ENCODE results near the gene WDR83. TPM values are rescaled to one million over a fixed set of nuclear protein-coding genes. Genes with fewer than 3 reads are reported as not detected.

The WDR83 gene
- total and polyA plus RNA-seq, 2 of the 8 experiments (the other 6 are each of a cell fraction or from before 2014, with no cell fraction given): 12.6 to 15.3 TPM

DNA sequence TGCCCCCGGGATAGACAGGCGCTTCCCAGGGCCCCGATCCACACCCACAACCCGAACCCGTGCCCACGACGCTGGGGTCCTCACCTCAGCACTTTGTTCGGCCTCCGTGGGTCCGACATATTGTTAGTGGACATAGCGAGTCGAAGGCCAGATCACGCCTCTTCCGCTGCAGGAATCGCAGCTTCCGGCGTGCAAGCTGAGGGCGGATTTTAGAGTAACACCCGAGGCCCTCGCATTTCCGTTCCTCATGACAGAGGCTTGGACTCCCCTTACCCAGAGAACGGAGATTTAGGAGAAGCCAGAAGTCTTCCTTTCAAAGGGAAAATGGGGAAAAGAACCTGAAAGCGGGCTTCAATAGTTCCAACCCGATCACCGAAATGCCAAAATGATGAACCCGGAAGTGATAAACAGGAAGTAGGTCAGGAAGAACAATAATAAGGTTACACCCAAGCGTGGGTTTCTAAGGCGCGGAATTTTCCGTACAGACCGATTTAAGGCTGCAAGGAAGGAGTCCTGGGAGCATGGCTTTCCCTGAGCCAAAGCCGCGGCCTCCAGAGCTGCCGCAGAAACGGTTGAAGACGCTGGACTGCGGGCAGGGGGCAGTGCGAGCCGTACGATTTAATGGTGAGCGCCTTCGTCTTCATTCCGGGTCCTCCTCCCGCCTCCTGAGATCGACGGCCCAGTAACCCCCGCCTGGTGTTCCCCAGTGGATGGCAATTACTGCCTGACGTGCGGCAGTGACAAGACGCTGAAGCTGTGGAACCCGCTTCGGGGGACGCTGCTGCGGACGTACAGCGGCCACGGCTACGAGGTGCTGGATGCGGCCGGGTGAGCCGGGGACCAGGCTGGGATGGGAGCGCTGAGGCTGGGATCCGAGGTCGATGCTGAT lies 2.9 kb downstream of the WDR83 start (continued):
- TF ChIP-seq CHD2 (IDR thresholded peaks at IDR 0.05; ENCODE audit: low read length) (0 out of 2 replicates have a peak, but pooled peaks have one; percentile 46), SP4 (IDR thresholded peaks at IDR 0.05; ENCODE audit: low read length) (peak; percentile 94), ATF3 (IDR thresholded peaks at IDR 0.05; ENCODE audit: insufficient read depth, low read depth, low read length) (no peak), POLR2A (IDR thresholded peaks at IDR 0.05; ENCODE audit: control extremely low read depth in 1 of 2, low read depth in 2 of 2, low read length in 2 of 2) (peak in 1 of 2 experiments; percentile 54; a peak in 2 of 3 replicates), CBX8 (IDR thresholded peaks at IDR 0.05; ENCODE audit: borderline replicate concordance, low read depth, low read length) (no peak), SIRT6 (IDR thresholded peaks at IDR 0.05; ENCODE audit: low read length) (no peak), HDAC2 (IDR thresholded peaks at IDR 0.05; ENCODE audit: borderline replicate concordance in 1 of 2, low read depth in 2 of 2, low read length in 2 of 2) (peak in 1 of 2 experiments; percentile 83; a peak in 2 of 4 replicates), TEAD4 (IDR thresholded peaks at IDR 0.05; ENCODE audit: low read depth, low read length) (0 out of 2 replicates have a peak, but pooled peaks have one; percentile 15), GABPA (IDR thresholded peaks at IDR 0.05; ENCODE audit: borderline replicate concordance, insufficient read depth, low read length) (peak; percentile 98), YY1 (IDR thresholded peaks at IDR 0.05; ENCODE audit: low read depth, low read length) (peak; percentile 60; the same call in 1 of the 2 replicates), ASH2L (IDR thresholded peaks at IDR 0.05; ENCODE audit: low read length) (peak; percentile 91), TAF7 (optimal IDR thresholded peaks at IDR 0.05; ENCODE audit: borderline replicate concordance, low read depth, low read length) (peak; percentile 35), KDM4A (IDR thresholded peaks at IDR 0.05; ENCODE audit: low read depth, low read length, severe bottlenecking) (peak; percentile 65), SIN3A (conservative IDR thresholded peaks at IDR 0.05 in 1 of 2, IDR thresholded peaks at IDR 0.05 in 1 of 2; ENCODE audit: low read depth in 1 of 2, low read length in 2 of 2) (peak; percentile 26 to 93; a peak in 2 of 4 replicates)
- TF ChIP-seq, protein P1, sequence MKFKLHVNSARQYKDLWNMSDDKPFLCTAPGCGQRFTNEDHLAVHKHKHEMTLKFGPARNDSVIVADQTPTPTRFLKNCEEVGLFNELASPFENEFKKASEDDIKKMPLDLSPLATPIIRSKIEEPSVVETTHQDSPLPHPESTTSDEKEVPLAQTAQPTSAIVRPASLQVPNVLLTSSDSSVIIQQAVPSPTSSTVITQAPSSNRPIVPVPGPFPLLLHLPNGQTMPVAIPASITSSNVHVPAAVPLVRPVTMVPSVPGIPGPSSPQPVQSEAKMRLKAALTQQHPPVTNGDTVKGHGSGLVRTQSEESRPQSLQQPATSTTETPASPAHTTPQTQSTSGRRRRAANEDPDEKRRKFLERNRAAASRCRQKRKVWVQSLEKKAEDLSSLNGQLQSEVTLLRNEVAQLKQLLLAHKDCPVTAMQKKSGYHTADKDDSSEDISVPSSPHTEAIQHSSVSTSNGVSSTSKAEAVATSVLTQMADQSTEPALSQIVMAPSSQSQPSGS (IDR thresholded peaks at IDR 0.05; ENCODE audit: low read length): peak; percentile 80; the same call in 1 of the 2 replicates
- TF ChIP-seq, protein P2, sequence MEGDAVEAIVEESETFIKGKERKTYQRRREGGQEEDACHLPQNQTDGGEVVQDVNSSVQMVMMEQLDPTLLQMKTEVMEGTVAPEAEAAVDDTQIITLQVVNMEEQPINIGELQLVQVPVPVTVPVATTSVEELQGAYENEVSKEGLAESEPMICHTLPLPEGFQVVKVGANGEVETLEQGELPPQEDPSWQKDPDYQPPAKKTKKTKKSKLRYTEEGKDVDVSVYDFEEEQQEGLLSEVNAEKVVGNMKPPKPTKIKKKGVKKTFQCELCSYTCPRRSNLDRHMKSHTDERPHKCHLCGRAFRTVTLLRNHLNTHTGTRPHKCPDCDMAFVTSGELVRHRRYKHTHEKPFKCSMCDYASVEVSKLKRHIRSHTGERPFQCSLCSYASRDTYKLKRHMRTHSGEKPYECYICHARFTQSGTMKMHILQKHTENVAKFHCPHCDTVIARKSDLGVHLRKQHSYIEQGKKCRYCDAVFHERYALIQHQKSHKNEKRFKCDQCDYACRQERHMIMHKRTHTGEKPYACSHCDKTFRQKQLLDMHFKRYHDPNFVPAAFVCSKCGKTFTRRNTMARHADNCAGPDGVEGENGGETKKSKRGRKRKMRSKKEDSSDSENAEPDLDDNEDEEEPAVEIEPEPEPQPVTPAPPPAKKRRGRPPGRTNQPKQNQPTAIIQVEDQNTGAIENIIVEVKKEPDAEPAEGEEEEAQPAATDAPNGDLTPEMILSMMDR (IDR thresholded peaks at IDR 0.05; ENCODE audit: control extremely low read depth in 1 of 3, insufficient read depth in 1 of 3, low read depth in 1 of 3, low read length in 3 of 3): no peak

Measured in H1 (cell line).